ENCODE measurements around the gene SCYGR3. TPM values are rescaled to one million over a fixed set of nuclear protein-coding genes. Genes with fewer than 3 reads are reported as not detected.

Gene SCYGR3
- total and polyA plus RNA-seq, 8 donors = not detected

DNA sequence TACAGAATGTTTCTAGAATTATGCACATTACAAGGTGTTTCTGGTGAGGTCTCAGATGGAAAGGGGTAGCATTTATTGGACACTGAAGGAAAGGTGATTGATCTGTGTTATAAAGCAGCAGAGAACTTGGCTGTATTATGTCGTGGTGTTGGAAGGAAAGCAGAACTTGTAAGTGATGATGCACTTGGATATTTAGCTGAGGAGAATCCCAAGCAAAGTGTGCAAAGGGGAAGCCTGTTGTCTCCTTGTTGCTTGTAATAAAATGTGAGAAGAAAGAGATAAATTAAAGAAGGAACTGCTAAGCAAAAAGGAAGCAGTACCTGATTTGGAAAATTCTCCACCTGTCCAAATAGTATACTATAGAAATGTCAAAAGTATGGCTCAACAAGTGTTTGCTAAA lies 39.8 kb upstream of the SCYGR3 start:
- H3K27me3 ChIP-seq = no peaks in the 10 kb centered on the region
- TF ChIP-seq, protein P1, sequence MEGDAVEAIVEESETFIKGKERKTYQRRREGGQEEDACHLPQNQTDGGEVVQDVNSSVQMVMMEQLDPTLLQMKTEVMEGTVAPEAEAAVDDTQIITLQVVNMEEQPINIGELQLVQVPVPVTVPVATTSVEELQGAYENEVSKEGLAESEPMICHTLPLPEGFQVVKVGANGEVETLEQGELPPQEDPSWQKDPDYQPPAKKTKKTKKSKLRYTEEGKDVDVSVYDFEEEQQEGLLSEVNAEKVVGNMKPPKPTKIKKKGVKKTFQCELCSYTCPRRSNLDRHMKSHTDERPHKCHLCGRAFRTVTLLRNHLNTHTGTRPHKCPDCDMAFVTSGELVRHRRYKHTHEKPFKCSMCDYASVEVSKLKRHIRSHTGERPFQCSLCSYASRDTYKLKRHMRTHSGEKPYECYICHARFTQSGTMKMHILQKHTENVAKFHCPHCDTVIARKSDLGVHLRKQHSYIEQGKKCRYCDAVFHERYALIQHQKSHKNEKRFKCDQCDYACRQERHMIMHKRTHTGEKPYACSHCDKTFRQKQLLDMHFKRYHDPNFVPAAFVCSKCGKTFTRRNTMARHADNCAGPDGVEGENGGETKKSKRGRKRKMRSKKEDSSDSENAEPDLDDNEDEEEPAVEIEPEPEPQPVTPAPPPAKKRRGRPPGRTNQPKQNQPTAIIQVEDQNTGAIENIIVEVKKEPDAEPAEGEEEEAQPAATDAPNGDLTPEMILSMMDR (IDR thresholded peaks at IDR 0.05) = no peak
- no peak overlapping the region for H3K4me3 ChIP-seq
- no peaks in the 10 kb centered on the region for H3K9me3 ChIP-seq
- H3K4me1 ChIP-seq = peaks cover 0 to 6% of the 10 kb centered on the region in 2 donors
- peak overlapping the region in 1 of 2 donors; percentile 37 for H3K27ac ChIP-seq
- intact Hi-C loops (cut with DNase I) = no loop called here
- no peak for DNase-seq
- H3K36me3 ChIP-seq = no peaks in the 10 kb centered on the region
- no peak for ATAC-seq

DNA sequence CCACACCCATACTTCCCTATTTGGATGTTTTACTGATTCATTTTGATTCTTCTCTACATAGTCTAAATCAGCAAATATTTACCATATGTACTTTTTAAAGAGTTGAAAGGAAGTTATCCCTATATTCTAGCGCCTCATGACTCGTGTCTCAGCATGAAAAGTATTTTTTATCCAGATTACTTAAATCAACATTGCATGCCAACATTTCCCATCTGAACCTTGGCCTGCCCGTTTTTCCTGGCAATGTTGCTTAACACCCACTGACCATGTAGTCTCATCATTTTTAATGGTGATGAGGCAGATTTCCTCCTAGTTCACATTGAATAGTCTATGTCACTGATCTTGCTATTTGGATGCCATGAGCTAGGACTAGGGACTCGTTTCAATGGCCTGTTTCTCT lies 38.8 kb upstream of the SCYGR3 start:
- peak overlapping the region in 1 of 2 donors; percentile 45 for H3K27ac ChIP-seq
- intact Hi-C loops (cut with DNase I) = no loop called here
- peaks cover 0 to 6% of the 10 kb centered on the region in 2 donors for H3K4me1 ChIP-seq
- TF ChIP-seq, protein P1 (IDR thresholded peaks at IDR 0.05) = no peak
- DNase-seq (no peak), ATAC-seq (no peak)
- H3K9me3 ChIP-seq = no peaks in the 10 kb centered on the region
- H3K36me3 ChIP-seq = no peaks in the 10 kb centered on the region
- H3K4me3 ChIP-seq = no peak overlapping the region
- no peaks in the 10 kb centered on the region for H3K27me3 ChIP-seq

DNA sequence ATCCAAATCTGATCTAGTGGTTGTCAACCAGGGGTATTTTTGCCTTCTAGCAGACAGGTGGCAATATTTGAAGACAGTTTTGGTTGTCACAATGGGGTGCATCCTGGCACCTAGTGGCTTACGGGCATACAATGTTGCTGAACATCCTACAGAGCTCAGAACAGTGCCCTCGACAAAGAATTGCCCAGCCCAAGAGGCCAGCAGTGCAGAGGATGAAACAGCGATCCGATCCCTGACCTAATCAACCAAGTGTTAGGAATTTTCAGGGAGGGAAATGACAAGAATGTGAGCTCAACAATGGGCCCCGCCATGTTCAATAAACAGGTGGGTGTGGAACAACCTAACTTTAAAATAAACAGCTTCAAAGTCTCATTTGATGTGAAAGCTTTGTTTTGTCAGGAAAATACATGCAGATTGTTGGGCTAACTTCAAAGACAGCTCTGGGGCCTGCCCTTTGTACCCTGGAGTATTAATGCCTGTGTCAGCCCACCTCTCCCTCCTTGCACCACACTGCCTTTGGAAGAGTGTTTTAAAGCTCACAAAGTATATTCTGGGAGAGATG lies 29.4 kb upstream of the SCYGR3 start:
- Histone ChIP-seq H3K27me3 (no peaks in the 10 kb centered on the region), H3K27ac (no peak overlapping the region), H3K9me3 (no peaks in the 10 kb centered on the region), H3K36me3 (no peaks in the 10 kb centered on the region), H3K4me1 (no peaks in the 10 kb centered on the region), H3K4me3 (no peak overlapping the region)
- ATAC-seq (no peak), DNase-seq (no peak)
- intact Hi-C loops (cut with DNase I) = no loop called here
- TF ChIP-seq, protein P1 (IDR thresholded peaks at IDR 0.05) = no peak

DNA sequence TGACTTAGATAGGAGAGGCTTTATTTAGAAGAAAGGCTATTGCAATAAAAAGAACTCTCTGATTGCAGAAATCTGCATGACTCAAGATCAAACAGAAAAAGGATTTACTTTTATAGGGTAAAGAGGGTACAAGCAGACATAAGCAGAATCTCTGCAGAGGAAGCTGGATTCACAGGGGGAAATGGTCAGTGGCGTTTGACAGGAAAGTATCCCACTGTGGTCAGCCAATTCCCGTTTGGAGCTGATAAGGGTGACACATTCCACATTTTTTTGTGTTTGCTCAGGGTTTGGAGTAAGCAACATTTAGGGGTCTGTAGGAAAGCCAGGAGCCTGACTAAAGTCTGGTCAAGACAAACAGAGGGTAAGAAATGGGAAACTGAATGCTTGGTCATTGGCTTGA lies 28.0 kb upstream of the SCYGR3 start:
- intact Hi-C loops (cut with DNase I) = no loop called here
- no peak overlapping the region for H3K27ac ChIP-seq
- no peaks in the 10 kb centered on the region for H3K36me3 ChIP-seq
- H3K4me3 ChIP-seq = no peak overlapping the region
- H3K27me3 ChIP-seq = no peaks in the 10 kb centered on the region
- DNase-seq = no peak
- H3K4me1 ChIP-seq = no peaks in the 10 kb centered on the region
- ATAC-seq = no peak
- no peaks in the 10 kb centered on the region for H3K9me3 ChIP-seq
- TF ChIP-seq, protein P1 (IDR thresholded peaks at IDR 0.05) = no peak

DNA sequence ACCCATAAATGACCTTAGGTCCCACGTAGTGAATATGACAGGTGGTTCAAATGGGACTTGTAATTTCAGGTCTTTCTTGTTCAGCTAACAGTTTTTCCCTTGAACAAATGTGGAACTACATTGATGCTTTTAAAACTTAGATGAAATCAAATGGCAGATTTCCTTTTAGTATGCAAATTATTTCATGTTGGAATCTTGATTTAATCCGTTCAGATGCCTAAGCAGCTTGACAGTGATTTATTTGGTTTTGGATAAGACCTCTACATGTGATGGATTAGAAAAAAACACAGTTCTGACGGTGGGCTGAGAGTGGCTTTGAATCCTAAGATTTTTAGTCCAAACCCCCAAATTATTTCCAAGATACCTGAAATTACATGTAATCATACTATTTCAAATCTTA lies 19.6 kb upstream of the SCYGR3 start:
- Histone ChIP-seq H3K36me3 (no peaks in the 10 kb centered on the region), H3K27me3 (peaks cover 0 to 18% of the 10 kb centered on the region in 2 donors), H3K27ac (no peak overlapping the region), H3K4me1 (no peaks in the 10 kb centered on the region), H3K9me3 (no peaks in the 10 kb centered on the region), H3K4me3 (no peak overlapping the region)
- TF ChIP-seq, protein P1 (IDR thresholded peaks at IDR 0.05) = no peak
- ATAC-seq = no peak
- no peak for DNase-seq
- intact Hi-C loops (cut with DNase I) = no loop called here
